GM23338 (cell line): ENCODE results near the gene FNDC8. TPM values are rescaled to one million over a fixed set of nuclear protein-coding genes. Genes with fewer than 3 reads are reported as not detected.
"Not testable (repeated sequence)": the region's sequence is repeated elsewhere in the genome, so short reads cannot be mapped to it uniquely, and the experiment has no call there.

Experiments
- ATAC-seq: fragments of 200-7000 bp; cut with Tn5 transposase; 3 replicates; pipeline ENCODE4 v1.9.1; 2020
- DNase-seq: peaks from one replicate; pipeline ENCODE4 v3.0.0-alpha.2; 2015; ENCODE audit warnings: low spot score
- H2AFZ ChIP-seq: fragments of 200-600 bp; sonication (generic); 2 replicates; pipeline ENCODE4 v1.8.0; 2016; ENCODE audit warnings: antibody characterized with exemption, mild to moderate bottlenecking, moderate library complexity
- H3F3A ChIP-seq: fragments of 200-600 bp; sonication (generic); replicated peaks from 2 replicates; pipeline ENCODE4 v1.8.0; 2017; ENCODE audit warnings: antibody characterized with exemption, mixed run types, low read depth
- H3K27ac ChIP-seq: fragments of 200-600 bp; sonication (generic); 2 replicates; pipeline ENCODE4 v1.6.1; 2016; ENCODE audit warnings: low read depth
- H3K27me3 ChIP-seq: fragments of 200-600 bp; sonication (generic); 2 replicates; pipeline ENCODE4 v1.8.0; 2016; ENCODE audit warnings: mild to moderate bottlenecking, mixed run types, moderate library complexity; ENCODE audit not compliant: insufficient read depth
- H3K36me3 ChIP-seq: fragments of 200-600 bp; sonication (generic); 2 replicates; pipeline ENCODE4 v1.8.0; 2016; ENCODE audit warnings: mild to moderate bottlenecking; ENCODE audit not compliant: insufficient read depth
- H3K4me1 ChIP-seq: fragments of 200-600 bp; sonication (generic); 2 replicates; pipeline ENCODE4 v1.8.0; 2016; ENCODE audit warnings: mild to moderate bottlenecking, moderate library complexity; ENCODE audit not compliant: insufficient read depth
- H3K4me2 ChIP-seq: fragments of 200-600 bp; sonication (generic); 2 replicates; pipeline ENCODE4 v1.7.1; 2017; ENCODE audit warnings: mixed run types
- H3K4me3 ChIP-seq: fragments of 200-600 bp; sonication (generic); 2 replicates; pipeline ENCODE4 v1.6.1; 2016; ENCODE audit warnings: mixed run types
- H3K79me2 ChIP-seq: fragments of 200-600 bp; sonication (generic); replicated peaks from 2 replicates; pipeline ENCODE4 v1.8.0; 2017; ENCODE audit warnings: mild to moderate bottlenecking; ENCODE audit not compliant: insufficient read depth
- H3K9me2 ChIP-seq: fragments of 200-600 bp; sonication (generic); 2 replicates; pipeline ENCODE4 v1.8.0; 2017; ENCODE audit not compliant: insufficient read depth
- H4K20me1 ChIP-seq: fragments of 200-600 bp; sonication (generic); replicated peaks from 2 replicates; pipeline ENCODE4 v1.8.0; 2017; ENCODE audit warnings: mild to moderate bottlenecking; ENCODE audit not compliant: insufficient read depth
- H3K27ac Mint-ChIP-seq: 2 replicates; pipeline ENCODE4 v1.8.0; 2020; ENCODE audit warnings: inconsistent platforms, mild to moderate bottlenecking, moderate library complexity, mixed read lengths
- H3K27me3 Mint-ChIP-seq: 3 replicates; pipeline ENCODE4 v1.8.0; 2022; ENCODE audit warnings: low read depth, mild to moderate bottlenecking, moderate library complexity, mixed read lengths, inconsistent platforms; ENCODE audit not compliant: insufficient read depth, poor library complexity
- H3K36me3 Mint-ChIP-seq: 3 replicates; pipeline ENCODE4 v1.8.0; 2021; ENCODE audit warnings: low read depth, mild to moderate bottlenecking, inconsistent platforms, moderate library complexity, mixed read lengths
- H3K4me1 Mint-ChIP-seq: 3 replicates; pipeline ENCODE4 v1.8.0; 2020; ENCODE audit warnings: mild to moderate bottlenecking, inconsistent platforms, mixed read lengths
- H3K4me3 Mint-ChIP-seq: 3 replicates; pipeline ENCODE4 v1.8.0; 2021; ENCODE audit warnings: moderate library complexity, mild to moderate bottlenecking, inconsistent platforms, mixed read lengths
- H3K9me3 Mint-ChIP-seq: 3 replicates; pipeline ENCODE4 v1.8.0; 2020; ENCODE audit warnings: moderate library complexity, mild to moderate bottlenecking, inconsistent platforms, mixed read lengths
- EZH2 ChIP-seq: fragments of 200-600 bp; sonication (generic); IDR thresholded peaks from one replicate; pipeline ENCODE4 v1.8.0; 2017; ENCODE audit warnings: antibody characterized with exemption, mild to moderate bottlenecking, low read depth; ENCODE audit not compliant: unreplicated experiment
- EZH2phosphoT487 ChIP-seq: fragments of 200-600 bp; sonication (generic); IDR thresholded peaks from one replicate; pipeline ENCODE4 v1.8.1; 2018; ENCODE audit warnings: antibody characterized with exemption; ENCODE audit not compliant: unreplicated experiment
- JUNB ChIP-seq: IDR thresholded peaks from one replicate; pipeline ENCODE4 v1.6.1; 2016; ENCODE audit warnings: antibody characterized with exemption; ENCODE audit not compliant: unreplicated experiment
- NANOG ChIP-seq: IDR thresholded peaks from 2 replicates; pipeline ENCODE4 v1.6.1; 2016; ENCODE audit warnings: antibody characterized with exemption, borderline replicate concordance
- STAT1 ChIP-seq: IDR thresholded peaks from one replicate; pipeline ENCODE4 v1.6.1; 2016; ENCODE audit warnings: antibody characterized with exemption; ENCODE audit not compliant: unreplicated experiment
- ZNF331 ChIP-seq: fragments of 250-450 bp; sonication (Bioruptor Pico); IDR thresholded peaks from 2 replicates; pipeline ENCODE4 v1.5.0; 2020; ENCODE audit warnings: low read depth, mild to moderate bottlenecking, moderate library complexity
- polyA plus RNA-seq: library from polyadenylated mRNA; unstranded; fragments of >200 nt; fragmentation: Nextera tagmentation; extraction: Ambion mirVana; gene quantifications from 2 replicates; pipeline ENCODE4 v1.2.1, GENCODE V29; 2016
- total RNA-seq: library from RNA; depleted of rRNA; stranded (reverse); fragments of >200 nt; shearing (Covaris generic); gene quantifications from 2 replicates; pipeline ENCODE4 v1.2.3, GENCODE V29; 2014
- TF ChIP-seq, protein P1 (sequence below): fragments of 250-450 bp; sonication (Bioruptor Pico); IDR thresholded peaks from 2 replicates; pipeline ENCODE4 v1.5.0; 2020; ENCODE audit warnings: mild to moderate bottlenecking, moderate library complexity

Gene FNDC8
- total and polyA plus RNA-seq, 2 experiments from 2014 or later = not detected

DNA sequence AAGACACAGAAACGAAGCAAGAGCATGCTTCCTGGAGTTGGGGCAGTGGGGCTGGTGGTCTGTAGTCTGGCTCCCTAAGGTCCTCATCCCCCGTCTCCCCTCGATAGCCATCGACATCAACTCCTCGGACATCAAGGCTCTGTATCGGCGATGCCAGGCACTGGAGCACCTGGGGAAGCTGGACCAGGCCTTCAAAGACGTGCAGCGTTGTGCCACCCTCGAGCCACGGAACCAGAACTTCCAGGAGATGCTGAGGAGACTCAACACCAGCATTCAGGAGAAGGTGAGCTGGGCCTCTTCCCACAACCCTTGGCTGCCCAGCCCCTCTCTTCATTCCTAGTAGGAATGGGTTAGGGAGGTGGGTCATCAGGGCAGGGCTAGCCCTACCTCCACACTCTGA, 28.5 kb downstream of the FNDC8 start (continued):
- TF ChIP-seq, protein P1, sequence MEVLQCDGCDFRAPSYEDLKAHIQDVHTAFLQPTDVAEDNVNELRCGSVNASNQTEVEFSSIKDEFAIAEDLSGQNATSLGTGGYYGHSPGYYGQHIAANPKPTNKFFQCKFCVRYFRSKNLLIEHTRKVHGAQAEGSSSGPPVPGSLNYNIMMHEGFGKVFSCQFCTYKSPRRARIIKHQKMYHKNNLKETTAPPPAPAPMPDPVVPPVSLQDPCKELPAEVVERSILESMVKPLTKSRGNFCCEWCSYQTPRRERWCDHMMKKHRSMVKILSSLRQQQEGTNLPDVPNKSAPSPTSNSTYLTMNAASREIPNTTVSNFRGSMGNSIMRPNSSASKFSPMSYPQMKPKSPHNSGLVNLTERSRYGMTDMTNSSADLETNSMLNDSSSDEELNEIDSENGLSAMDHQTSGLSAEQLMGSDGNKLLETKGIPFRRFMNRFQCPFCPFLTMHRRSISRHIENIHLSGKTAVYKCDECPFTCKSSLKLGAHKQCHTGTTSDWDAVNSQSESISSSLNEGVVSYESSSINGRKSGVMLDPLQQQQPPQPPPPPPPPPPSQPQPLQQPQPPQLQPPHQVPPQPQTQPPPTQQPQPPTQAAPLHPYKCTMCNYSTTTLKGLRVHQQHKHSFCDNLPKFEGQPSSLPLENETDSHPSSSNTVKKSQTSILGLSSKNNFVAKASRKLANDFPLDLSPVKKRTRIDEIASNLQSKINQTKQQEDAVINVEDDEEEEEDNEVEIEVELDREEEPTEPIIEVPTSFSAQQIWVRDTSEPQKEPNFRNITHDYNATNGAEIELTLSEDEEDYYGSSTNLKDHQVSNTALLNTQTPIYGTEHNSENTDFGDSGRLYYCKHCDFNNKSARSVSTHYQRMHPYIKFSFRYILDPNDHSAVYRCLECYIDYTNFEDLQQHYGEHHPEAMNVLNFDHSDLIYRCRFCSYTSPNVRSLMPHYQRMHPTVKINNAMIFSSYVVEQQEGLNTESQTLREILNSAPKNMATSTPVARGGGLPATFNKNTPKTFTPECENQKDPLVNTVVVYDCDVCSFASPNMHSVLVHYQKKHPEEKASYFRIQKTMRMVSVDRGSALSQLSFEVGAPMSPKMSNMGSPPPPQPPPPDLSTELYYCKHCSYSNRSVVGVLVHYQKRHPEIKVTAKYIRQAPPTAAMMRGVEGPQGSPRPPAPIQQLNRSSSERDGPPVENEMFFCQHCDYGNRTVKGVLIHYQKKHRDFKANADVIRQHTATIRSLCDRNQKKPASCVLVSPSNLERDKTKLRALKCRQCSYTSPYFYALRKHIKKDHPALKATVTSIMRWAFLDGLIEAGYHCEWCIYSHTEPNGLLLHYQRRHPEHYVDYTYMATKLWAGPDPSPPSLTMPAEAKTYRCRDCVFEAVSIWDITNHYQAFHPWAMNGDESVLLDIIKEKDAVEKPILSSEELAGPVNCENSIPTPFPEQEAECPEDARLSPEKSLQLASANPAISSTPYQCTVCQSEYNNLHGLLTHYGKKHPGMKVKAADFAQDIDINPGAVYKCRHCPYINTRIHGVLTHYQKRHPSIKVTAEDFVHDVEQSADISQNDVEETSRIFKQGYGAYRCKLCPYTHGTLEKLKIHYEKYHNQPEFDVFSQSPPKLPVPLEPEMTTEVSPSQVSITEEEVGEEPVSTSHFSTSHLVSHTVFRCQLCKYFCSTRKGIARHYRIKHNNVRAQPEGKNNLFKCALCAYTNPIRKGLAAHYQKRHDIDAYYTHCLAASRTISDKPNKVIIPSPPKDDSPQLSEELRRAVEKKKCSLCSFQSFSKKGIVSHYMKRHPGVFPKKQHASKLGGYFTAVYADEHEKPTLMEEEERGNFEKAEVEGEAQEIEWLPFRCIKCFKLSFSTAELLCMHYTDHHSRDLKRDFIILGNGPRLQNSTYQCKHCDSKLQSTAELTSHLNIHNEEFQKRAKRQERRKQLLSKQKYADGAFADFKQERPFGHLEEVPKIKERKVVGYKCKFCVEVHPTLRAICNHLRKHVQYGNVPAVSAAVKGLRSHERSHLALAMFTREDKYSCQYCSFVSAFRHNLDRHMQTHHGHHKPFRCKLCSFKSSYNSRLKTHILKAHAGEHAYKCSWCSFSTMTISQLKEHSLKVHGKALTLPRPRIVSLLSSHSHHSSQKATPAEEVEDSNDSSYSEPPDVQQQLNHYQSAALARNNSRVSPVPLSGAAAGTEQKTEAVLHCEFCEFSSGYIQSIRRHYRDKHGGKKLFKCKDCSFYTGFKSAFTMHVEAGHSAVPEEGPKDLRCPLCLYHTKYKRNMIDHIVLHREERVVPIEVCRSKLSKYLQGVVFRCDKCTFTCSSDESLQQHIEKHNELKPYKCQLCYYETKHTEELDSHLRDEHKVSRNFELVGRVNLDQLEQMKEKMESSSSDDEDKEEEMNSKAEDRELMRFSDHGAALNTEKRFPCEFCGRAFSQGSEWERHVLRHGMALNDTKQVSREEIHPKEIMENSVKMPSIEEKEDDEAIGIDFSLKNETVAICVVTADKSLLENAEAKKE (CRISPR knock-in tag) = no peak
- TF ChIP-seq ZNF331 (CRISPR knock-in tag) (no peak), EZH2phosphoT487 (no peak), EZH2 (no peak), JUNB (no peak), NANOG (no peak), STAT1 (no peak)

DNA sequence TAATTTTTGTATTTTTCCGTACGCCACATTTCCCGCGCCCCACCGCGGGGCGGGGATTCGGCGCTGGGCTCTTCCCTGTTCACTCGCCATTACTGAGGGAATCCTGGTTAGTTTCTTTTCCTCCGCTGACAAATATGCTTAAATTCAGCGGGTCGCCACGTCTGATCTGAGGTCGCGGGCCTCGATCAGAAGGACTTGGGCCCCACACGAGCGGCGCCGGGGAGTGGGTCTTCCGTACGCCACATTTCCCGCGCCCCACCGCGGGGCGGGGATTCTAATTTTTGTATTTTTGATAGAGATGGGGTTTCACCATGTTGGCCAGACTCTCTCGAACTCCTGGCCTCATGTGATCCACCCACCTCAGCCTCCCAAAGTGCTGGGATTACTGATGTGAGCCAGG, 29.7 kb downstream of the FNDC8 start:
- ATAC-seq, H3K79me2 ChIP-seq, H3K4me3 ChIP-seq, H3K4me2 ChIP-seq, H3K27ac Mint-ChIP-seq, H3K9me3 Mint-ChIP-seq, H3K36me3 Mint-ChIP-seq, H3K27me3 ChIP-seq, H3K9me2 ChIP-seq, H3F3A ChIP-seq, H3K4me3 Mint-ChIP-seq, H3K27ac ChIP-seq, H3K36me3 ChIP-seq, DNase-seq, H4K20me1 ChIP-seq, H3K4me1 ChIP-seq: not testable (repeated sequence)
- peaks cover 16% of the 10 kb centered on the region for H3K27me3 Mint-ChIP-seq
- H2AFZ ChIP-seq = peak overlapping the region; percentile 47; the same call in 1 of the 2 replicates
- peaks cover 16% of the 10 kb centered on the region for H3K4me1 Mint-ChIP-seq
